AG08395 (cell line): ENCODE data around the gene TAS2R50.
"Not testable (repeated sequence)": the region's sequence is repeated elsewhere in the genome, so short reads cannot be mapped to it uniquely, and the experiment has no call there.

Experiments
- DNase-seq: peaks from one replicate; pipeline ENCODE4 v3.0.0; 2012; ENCODE audit warnings: mixed read lengths, low spot score

TAS2R50 gene, protein sequence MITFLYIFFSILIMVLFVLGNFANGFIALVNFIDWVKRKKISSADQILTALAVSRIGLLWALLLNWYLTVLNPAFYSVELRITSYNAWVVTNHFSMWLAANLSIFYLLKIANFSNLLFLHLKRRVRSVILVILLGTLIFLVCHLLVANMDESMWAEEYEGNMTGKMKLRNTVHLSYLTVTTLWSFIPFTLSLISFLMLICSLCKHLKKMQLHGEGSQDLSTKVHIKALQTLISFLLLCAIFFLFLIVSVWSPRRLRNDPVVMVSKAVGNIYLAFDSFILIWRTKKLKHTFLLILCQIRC

DNA sequence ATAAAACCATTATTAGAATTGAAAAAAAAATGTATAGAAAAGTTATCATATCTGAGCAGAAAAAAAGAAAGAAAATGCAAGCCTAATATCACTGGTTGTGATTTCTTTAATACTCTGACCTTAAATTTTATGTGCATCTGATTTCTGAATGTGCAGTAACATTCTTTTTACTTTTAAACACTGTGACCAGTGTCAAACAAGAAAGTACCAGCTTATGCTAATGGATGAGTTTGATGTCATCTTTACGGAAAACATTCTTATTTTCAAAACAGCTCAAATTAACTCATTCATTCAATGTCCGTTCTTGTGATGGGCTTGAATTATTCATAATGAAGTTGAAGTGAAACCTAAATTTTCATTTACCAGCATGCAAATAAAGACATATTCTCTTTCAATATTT, at the start of gene TAS2R50:
Gene TAS2R50, minus strand, starts transcription at position 101 of the 400 bp plus-strand sequence. Its CDS starts 52 bp downstream, at position 49.
- DNase-seq = no peak

DNA sequence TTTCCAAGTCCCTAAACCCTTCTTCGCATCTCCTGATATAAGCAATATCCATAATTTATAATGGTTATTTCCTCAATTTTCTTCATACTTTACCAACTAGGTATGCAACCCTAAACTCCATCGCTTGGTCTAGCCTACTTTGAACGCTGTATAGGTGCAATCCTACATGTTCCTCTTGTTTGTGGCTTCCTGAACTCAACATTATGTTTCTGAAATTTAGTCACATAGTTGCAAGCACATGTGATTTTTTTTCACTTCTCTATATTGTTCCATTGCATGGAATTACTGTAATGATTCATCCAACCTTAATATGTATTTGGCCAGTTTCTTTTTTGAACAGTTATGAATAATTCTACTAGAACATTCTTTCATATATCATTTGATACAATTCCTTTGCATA, 47.2 kb upstream of the TAS2R50 start:
- DNase-seq = not testable (repeated sequence)

DNA sequence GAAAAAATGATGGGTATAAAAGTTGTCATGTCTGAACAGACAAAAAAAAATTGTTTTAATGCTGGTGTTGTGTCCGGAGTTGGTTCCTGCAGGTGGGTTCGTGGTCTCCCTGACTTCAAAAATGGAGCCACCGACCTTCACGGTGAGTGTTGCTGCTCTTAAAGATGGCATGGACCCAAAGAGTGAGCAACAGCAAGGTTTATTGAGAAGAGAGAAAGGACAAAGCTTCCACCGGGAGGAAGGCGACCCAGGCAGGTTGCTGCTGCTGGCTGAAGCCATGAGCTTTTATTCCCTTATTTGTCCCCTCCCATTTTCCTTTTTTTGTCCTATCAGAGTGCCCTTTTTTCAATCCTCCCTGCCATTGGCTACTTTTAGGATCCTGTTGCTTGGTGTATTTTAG, 44.6 kb upstream of the TAS2R50 start, which contains the start of gene TAS2R31:
Gene TAS2R31, minus strand, starts transcription at position 101 of the 400 bp plus-strand sequence. Its CDS starts 72 bp downstream, at position 29.
- no peak for DNase-seq

DNA sequence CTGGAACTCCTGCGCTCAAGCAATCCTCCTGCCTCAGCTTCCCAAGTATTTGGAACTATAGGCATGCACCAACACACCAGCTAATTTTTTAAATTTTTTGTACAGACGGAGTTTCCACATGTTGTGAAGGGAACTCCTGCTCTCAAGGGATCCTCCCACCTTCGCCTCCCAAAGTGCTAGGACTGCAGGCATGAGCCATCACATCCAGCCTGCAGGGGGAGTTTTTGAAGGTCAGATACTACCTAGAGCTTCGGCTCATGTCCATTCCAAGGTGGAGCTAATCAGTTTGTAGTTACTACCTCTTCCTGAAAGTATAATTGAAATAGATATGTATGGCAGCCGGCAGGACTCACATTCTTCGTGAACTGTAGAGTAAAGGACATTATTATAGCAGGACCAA, 39.4 kb upstream of the TAS2R50 start:
- DNase-seq = no peak

DNA sequence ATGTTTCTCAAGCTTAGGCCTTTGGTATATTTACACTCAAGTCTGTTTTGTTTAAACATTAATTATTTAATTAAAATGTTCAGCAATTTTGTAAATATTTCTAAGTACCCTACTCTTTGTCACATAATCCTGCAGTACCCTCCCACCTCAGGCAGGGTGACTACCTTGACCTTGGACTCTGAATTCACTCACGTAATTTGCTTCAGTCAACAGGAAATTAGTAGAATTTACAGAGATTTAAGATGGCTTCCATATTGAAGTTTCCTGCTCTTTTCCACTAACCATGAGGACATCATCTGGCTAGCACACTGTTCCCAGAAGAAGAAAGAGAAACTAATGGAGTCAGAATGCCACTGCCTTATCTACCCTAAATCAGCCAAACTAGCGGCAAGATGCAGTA, 36.7 kb upstream of the TAS2R50 start:
- DNase-seq = no peak

DNA sequence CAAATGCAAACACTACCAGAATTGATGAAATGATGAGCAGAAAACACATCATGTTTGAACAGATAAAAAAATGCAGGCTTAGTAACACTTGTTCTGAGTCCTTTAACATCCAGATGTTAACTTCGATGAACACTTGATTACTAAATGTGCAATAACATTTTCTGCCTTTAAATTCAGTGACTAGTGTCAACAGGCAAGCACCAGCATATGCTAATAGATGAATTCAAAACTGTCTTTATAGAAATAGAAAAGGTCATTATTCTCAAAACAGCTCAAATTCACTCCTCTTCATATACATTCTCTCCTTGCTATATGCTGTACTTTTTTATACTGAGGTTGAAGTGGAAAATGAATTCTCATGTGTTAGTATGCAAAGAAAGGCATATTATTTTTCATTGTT, 35.8 kb upstream of the TAS2R50 start, which contains the start of gene TAS2R19:
Gene TAS2R19, minus strand, starts transcription at position 101 of the 400 bp plus-strand sequence. Its CDS starts 49 bp downstream, at position 52.
- no peak for DNase-seq

DNA sequence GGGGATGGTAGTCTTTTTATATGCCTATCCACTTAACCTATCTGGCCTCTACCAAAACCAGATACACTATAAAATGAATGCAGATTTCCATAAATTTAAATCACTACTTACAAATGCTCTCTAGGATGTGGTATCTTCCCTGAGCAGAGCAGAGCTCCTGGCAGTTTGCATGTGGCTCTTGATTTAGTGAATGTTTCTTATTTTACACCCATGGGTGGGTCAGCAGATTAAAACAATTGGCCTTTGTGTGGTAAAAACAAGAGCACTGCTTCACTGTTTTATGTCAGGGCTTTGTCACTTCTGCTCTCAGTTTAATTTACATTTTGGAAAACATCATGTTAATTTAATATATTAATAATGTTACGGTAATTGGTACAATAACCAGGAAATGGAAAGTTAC, 30.2 kb upstream of the TAS2R50 start:
- no peak for DNase-seq

DNA sequence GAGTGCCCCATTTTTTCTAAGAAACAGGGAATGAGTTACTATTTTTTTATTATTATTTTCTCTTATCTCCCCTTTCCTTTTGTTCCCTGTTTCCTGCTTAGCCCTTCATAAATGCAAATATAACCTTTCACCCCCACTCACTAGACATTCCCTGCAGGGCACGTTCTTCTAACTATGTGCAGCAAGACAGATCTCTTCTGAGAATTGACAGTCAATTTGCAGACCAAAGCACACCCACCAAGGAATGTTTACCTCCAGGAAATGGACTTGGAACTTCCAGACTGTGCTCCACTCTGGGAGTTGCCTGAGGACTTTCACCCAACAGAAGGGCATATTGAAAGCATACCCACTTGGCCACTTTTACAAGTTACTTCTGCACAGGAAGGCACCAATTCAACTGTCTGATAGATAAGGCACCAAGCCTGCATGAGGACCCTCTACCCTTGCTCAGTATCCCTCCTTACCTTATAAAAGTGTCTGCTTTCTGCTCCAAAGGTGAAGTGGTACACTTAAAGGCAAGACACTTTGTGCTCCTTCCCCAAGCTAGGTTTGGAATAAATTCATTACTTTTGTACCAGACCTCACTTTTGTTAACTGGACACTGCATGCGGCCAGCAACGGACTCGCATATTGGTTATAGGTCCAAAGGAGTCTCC, 29.2 kb upstream of the TAS2R50 start:
- DNase-seq = no peak

DNA sequence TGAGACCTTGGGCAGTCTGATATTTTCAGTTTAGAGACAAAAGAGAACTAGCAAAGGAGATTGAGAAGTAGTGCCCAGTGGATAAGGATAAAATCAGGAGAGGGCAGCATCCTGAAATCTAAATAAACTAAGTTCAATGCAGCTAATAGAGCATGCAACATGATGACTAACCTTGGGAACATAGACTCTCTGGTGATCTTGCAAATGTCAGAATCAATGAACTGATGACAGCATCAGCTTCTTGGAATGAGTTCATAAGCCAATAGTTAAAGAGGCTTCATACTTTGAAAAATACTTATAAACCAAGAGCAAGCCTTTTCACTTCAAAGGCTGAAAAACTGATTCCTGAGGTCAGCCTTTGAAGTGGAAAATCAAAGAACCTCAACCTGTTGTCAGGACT, 27.5 kb upstream of the TAS2R50 start:
- DNase-seq = no peak

DNA sequence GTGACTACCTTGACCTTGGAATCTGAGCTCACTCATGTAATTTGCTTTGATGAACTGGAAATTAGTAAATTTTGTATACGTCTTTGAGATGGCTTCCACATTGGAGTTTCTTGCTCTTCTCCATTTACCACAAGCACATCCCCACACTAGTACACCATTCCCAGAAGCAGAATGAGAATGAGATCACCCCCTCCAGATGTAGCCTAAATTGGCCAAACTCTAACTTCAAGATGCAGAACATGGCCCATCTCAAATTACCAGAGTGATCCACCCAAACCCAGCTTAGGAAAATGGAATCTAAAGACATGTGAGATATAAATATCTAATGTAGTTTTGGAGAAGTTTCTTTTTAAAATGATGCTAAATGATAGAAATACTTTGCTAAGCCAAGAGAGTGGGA, 20.9 kb upstream of the TAS2R50 start:
- no peak for DNase-seq

DNA sequence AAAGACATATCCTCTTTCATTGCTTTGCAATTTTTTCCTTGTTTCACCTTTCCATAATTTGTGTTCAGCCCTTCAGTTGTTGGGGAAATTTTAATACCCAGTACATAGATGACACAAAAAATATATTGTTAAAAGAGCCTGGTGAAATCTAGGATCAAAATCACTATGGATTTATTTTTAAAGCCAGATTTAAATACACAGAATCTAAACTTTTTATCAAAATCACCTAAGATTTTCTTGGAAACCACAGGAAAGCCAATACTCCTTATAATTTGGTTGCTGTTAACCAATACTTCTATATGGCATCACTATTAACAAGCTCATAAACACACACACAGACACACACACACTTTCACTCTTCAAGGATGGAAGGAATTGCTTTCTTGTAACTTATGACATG, 11.5 kb upstream of the TAS2R50 start, which contains the start of gene TAS2R20:
Gene TAS2R20, minus strand, starts transcription at position 101 of the 400 bp plus-strand sequence. CDS start 429 bp downstream, outside the sequence.
- DNase-seq = no peak

DNA sequence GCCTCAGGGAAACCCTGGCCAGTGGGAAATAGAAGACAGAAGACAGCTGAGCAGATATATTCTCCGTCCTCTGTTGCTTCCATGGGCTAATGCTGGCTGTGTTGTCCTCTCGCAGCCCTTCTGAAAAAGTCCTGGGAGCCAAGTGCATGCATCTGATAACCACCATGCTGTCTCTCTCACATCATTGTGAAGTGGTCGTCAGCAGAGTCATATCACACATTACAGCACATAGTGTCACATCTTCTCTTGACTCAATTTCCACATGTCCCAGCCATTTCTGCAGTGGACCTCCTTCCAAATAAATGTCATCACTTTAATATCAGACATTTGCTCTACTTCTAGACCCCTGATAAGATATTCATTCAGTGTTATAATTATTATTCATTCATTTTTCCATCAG, 7.6 kb upstream of the TAS2R50 start:
- DNase-seq = no peak

DNA sequence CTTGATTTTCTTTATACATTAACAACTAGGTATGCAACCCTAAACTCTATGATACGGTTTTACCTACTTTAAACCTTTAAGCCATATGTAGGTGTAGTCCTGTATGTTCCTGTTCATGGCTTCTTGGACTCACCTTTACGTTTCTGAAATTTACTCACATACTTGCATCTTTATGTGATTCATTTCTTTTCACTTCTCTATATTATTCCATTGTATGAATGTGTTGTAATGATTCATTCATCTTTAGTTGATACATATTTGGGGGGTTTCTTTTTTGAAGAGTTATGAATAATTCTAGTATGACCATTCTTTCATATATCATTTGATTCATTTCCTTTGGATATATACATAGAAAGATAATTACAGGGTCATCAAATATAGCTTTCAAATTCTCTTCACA, 2.4 kb upstream of the TAS2R50 start:
- no peak for DNase-seq

DNA sequence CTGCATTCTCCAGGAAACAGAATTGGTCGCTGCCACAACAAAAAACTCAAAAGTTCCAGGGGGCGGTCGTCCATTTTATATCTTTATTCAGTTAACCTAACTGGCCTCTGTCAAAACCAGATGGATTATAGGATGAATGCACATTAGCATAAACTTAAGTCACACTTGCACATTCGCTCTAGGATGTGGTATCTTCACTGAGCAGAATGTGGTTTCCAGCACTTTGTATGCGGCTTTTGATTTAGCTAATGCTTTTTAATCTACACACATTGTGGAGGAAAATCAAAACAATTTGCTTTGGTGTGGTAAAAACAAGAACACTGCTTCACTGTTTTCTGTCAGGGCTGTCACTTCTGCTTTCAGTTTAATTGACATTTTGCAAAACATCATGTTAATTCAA, 4.5 kb downstream of the TAS2R50 start:
- DNase-seq = no peak

DNA sequence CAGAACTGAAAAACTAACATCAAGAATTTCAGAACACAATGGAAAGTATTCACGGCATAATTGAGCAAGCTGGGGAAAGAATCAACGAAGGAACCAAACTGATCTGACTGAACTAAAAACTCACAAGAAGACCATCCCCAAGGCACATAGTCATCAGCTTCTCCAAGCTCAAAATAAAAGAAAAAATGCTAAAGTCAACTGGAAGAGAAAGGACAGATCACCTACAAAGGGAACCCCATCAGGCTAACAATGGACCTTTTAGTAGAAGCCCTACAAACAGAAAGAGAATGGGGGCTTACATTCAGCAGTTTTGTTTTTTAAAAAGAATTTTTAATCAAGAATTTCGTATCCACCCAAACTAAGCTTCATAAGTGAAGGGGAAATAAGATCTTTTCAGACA, 11.7 kb downstream of the TAS2R50 start:
- no peak for DNase-seq

DNA sequence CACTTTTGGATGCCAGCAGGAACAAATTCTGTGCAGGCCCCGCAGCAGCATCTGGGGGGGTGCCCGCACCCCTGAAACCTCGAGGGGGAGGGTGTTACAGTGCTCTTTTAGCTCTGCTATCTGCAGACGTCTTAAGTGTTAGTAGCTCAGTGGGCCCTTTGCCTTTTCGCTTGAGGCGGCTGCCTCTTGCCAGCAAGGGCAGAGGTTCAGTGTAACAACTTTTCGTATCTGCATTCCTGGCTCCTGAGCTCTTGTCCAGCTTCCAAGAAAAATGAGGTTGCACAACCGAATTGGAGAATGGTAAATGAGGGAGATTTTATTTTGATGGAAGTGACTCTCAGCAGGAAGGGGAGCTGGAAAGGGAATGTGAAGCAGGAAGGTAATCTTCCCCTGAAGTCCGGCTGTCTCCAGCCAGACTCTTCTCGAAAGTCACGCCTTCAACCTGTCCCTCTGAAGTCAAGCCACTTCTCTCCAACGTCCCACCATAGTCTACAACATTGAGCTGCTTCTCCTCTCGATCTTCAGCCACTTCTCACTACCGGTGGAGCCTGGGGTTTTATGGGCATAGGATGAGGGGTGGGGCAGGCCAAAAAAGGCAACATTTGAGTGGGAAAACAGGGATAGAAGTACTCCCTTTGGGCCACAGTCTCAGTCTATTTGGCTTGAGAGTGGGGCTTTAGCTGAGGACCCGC, 17.8 kb downstream of the TAS2R50 start:
- DNase-seq = peak; percentile 45

DNA sequence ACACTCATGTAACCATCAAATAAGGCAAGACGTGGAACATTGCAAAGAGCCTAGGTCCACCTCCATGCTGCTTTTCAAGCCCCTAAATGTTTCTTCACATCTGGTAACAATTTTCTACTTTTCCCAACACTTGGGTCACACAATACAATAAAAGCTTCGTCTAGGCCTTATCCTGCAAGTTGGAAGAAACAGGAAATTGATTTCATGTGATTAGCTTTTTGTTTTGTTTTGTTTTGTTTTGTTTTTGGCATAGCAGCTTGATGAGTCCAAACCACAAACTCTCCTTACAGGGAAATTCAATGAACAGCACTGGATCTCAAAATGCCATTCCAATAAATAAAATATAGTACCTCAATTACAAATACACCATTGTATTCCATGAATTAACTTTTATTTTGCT, 19.3 kb downstream of the TAS2R50 start:
- DNase-seq = peak; percentile 75

DNA sequence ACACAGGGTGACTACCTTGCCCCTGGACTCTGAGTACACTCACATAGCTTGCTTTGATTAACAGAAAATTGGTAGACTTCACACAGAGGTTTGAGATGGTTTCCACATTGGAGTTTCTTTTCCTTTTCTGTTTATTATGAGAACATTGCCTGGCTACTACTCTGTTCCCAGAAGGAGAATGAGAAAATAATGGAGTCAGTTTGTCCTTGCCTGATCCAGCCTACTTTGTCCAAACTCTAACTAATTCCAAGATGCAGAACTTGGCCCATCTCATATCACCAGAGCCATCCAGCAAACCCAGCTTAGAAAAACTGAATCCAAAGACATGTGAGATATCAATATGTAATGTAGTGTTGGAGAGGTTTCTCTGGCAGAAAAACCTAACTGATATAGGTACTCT, 20.4 kb downstream of the TAS2R50 start:
- DNase-seq = no peak

DNA sequence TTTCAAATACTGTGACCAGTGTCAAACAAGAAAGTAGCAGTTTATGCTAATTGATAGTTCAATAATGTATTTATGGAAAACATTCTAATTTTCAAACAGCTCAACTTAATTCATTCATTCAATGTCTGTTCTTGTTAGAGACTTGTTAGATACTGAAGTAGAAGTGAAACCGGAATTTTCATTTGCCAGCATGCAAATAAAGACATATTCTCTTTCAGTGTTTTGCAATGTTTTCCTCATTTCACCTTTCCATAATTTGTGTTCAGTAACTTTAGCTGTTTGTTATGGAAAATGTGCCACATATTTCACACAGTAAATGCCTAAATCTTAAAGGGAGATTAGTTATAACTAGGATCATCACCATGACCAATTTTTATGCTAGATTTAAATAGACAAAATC, 21.2 kb downstream of the TAS2R50 start:
- peak; percentile 2 for DNase-seq

DNA sequence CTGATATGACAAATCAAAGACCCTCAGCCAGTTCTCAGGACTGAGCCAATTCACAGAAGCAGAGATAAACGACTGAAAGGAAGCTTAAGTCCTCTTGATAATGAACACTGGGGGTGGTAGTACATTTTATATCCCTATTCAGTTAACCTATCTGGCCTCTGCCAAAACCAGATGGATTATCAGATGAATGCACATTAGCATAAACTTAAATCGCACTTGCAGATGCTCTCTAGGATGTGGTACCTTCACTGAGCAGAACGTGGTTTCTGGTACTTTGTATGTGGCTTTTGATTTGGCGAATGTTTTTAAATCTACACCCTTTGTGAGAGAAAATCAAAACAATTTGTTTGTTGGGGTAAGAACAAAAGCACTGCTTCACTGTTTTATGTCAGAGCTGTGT, 26.5 kb downstream of the TAS2R50 start:
- DNase-seq = no peak

DNA sequence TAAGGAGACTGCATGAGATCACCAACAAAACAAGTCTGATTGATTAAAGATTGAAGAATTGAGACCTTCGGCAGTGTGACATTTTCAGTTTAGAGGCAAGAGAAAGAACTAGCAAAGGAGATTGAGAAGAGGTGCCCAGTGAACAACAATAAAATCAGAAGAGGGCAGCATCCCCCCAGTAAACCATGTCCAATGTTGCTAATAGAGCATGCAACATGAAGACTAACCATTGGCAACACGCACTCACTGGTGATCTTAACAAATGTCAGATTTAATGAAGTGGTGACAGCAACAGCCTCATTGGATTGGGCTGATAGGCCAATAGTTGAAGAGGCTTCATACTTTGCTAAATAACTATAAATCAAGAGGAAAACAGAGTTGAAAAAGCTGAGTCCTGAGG, 26.9 kb downstream of the TAS2R50 start:
- no peak for DNase-seq

DNA sequence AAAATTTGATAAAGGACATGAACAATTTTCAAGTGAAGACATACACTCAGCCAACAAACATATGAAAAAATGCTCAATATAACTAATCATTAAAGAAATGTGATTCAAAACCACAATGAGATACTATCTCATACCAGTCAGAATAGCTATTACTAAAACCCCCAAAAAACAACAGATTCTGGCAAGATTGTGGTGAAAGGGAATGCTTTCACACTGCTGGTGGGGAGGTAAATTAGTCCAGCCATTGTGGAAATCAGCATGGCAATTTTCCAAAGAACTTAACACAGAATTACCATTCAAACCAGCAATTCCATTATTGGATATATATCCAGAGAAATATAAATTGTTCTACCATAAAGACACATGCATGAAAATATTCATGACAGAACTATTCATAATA, 29.0 kb downstream of the TAS2R50 start:
- DNase-seq = no peak

DNA sequence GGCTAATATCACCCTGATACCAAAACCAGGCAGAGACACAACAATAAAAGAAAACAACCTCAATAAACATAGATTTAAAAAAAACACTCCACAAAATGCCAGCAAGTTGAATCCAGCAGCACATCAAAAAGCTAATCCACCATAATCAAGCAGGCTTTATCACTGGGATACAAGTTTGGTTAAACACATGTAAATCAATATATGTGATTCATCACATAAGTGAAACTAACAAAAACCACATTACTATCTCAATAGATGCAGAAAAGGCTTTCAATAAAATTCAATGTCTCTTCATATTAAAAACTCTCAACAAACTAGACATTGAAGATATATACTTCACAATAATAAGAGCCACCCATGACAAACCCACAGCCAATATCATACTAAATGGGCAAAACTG, 30.6 kb downstream of the TAS2R50 start:
- no peak for DNase-seq
